Hematopoietic multipotent progenitor cell (in vitro differentiated cells): ENCODE results near the gene RNF213. TPM values are rescaled to one million over a fixed set of nuclear protein-coding genes. Genes with fewer than 3 reads are reported as not detected.
"Not testable (repeated sequence)": the region's sequence is repeated elsewhere in the genome, so short reads cannot be mapped to it uniquely, and the experiment has no call there.

Experiments
- DNase-seq, 3 donors: peaks; one replicate each; pipeline ENCODE4 v3.0.0-alpha.2; 2011 to 2015; ENCODE audit warnings: low read depth in 2 of 3, low spot score in 2 of 3
- total RNA-seq: library from RNA; depleted of rRNA; stranded (reverse); fragments of >200 nt; gene quantifications from one replicate; pipeline ENCODE4 v1.2.3, GENCODE V29; 2012

RNF213 gene
- total RNA-seq, 1 donor: 142 TPM

- DNase-seq: no peak
Measured at GRCh38 chr17:80384078-80384960, 123.7 kb downstream of the RNF213 start.

- DNase-seq: no peak
Measured at GRCh38 chr17:80385046-80385445, 124.4 kb downstream of the RNF213 start.

GRCh38 chr17:80386341-80386740, 125.7 kb downstream of the RNF213 start:
- DNase-seq: no peak

- DNase-seq: no peak
Measured at GRCh38 chr17:80387071-80387470, 126.4 kb downstream of the RNF213 start.

- DNase-seq: no peak
Measured at GRCh38 chr17:80388175-80388574, 127.5 kb downstream of the RNF213 start.

GRCh38 chr17:80388601-80389000, 127.9 kb downstream of the RNF213 start:
- DNase-seq: no peak

- DNase-seq: no peak
Measured at GRCh38 chr17:80389011-80389995, 128.7 kb downstream of the RNF213 start.

- DNase-seq: no peak
Measured at GRCh38 chr17:80393241-80393890, 132.7 kb downstream of the RNF213 start.

GRCh38 chr17:80393961-80394360, 133.3 kb downstream of the RNF213 start:
- DNase-seq: no peak

GRCh38 chr17:80394629-80395216, 134.1 kb downstream of the RNF213 start:
- DNase-seq: no peak

- no peak for DNase-seq
Measured at GRCh38 chr17:80395402-80396151, 134.9 kb downstream of the RNF213 start.

- no peak for DNase-seq
Measured at GRCh38 chr17:80396157-80397033, 135.7 kb downstream of the RNF213 start.

- no peak for DNase-seq
Measured at GRCh38 chr17:80397034-80397387, 136.4 kb downstream of the RNF213 start.

- no peak for DNase-seq
Measured at GRCh38 chr17:80397686-80398085, 137.0 kb downstream of the RNF213 start.

GRCh38 chr17:80401086-80401485, 140.4 kb downstream of the RNF213 start:
- not testable (repeated sequence) for DNase-seq

- DNase-seq: not testable (repeated sequence)
Measured at GRCh38 chr17:80402102-80402501, 141.4 kb downstream of the RNF213 start.

GRCh38 chr17:80402959-80403358, 142.3 kb downstream of the RNF213 start:
- DNase-seq: no peak

- DNase-seq: no peak
Measured at GRCh38 chr17:80406146-80406545, 145.5 kb downstream of the RNF213 start.

- not testable (repeated sequence) for DNase-seq
Measured at GRCh38 chr17:80407917-80408316, 147.3 kb downstream of the RNF213 start.
